CD4-positive, alpha-beta T cell (primary cell): ENCODE data around the gene RAP1GAP2. TPM values are rescaled to one million over a fixed set of nuclear protein-coding genes. Genes with fewer than 3 reads are reported as not detected.

Experiments used
- ATAC-seq: fragments of 200-7000 bp; cut with Tn5 transposase; one replicate; pipeline ENCODE4 v1.10.0; 2022; ENCODE audit warnings: mild to moderate bottlenecking; ENCODE audit not compliant: poor library complexity
- CTCF ChIA-PET: fragments of 350-600 bp; sonication (Branson Sonifier 250); formaldehyde crosslinking; loops from one replicate; lab custom pipeline; 2021; ENCODE audit warnings: antibody characterized with exemption, inconsistent platforms; lab: Charles Lee
- POLR2A ChIA-PET: fragments of 350-600 bp; sonication (Branson Sonifier 250); formaldehyde crosslinking; loops from one replicate; lab custom pipeline; 2021; ENCODE audit warnings: antibody characterized with exemption, inconsistent platforms; lab: Charles Lee
- DNase-seq, 14 experiments: peaks; one replicate each; pipeline ENCODE4 v3.0.0-alpha.2; 2013 to 2020; ENCODE audit warnings: mixed read lengths in 2 of 14
- H3K27ac ChIP-seq, 2 donors: one replicate each; pipeline versions ENCODE4 v1.5.1 to v1.7.0; 2013; ENCODE audit warnings: low read length in 2 of 2, low read depth in 1 of 2, mild to moderate bottlenecking in 1 of 2
- H3K27me3 ChIP-seq, 2 experiments: 1 replicate in 1 of 2; 2 replicates in 1 of 2; pipeline versions ENCODE4 v1.6.1 to v1.7.0; 2013; ENCODE audit warnings: low read length in 2 of 2, control low read depth in 1 of 2, mild to moderate bottlenecking in 1 of 2, moderate library complexity in 1 of 2; ENCODE audit not compliant: insufficient read depth in 2 of 2, control insufficient read depth in 1 of 2
- H3K36me3 ChIP-seq: one replicate; pipeline ENCODE4 v1.6.1; 2013; ENCODE audit warnings: low read length, control low read depth; ENCODE audit not compliant: insufficient read depth
- H3K4me1 ChIP-seq: one replicate; pipeline ENCODE4 v1.6.1; 2013; ENCODE audit warnings: low read length, control low read depth; ENCODE audit not compliant: insufficient read depth
- H3K4me3 ChIP-seq: one replicate; pipeline ENCODE4 v1.5.1; 2013; ENCODE audit warnings: mild to moderate bottlenecking, low read length, moderate library complexity
- H3K9me3 ChIP-seq, 2 experiments: 1 replicate in 1 of 2; 2 replicates in 1 of 2; pipeline versions ENCODE4 v1.6.1 to v1.7.0; 2013; ENCODE audit warnings: low read length in 2 of 2, mild to moderate bottlenecking in 2 of 2, control low read depth in 1 of 2, moderate library complexity in 1 of 2; ENCODE audit not compliant: control insufficient read depth in 1 of 2, insufficient read depth in 1 of 2
- H3K27ac Mint-ChIP-seq: one replicate; pipeline ENCODE4 v1.8.0; 2020; ENCODE audit warnings: mixed read lengths
- H3K27me3 Mint-ChIP-seq: one replicate; pipeline ENCODE4 v1.8.0; 2021; ENCODE audit warnings: mixed read lengths
- H3K36me3 Mint-ChIP-seq: one replicate; pipeline ENCODE4 v1.8.0; 2021; ENCODE audit warnings: low read depth, mixed read lengths
- H3K4me1 Mint-ChIP-seq: one replicate; pipeline ENCODE4 v1.8.0; 2021; ENCODE audit warnings: low read depth, mixed read lengths
- H3K4me3 Mint-ChIP-seq: one replicate; pipeline ENCODE4 v1.8.0; 2020; ENCODE audit warnings: mild to moderate bottlenecking, mixed read lengths
- H3K9me3 Mint-ChIP-seq: one replicate; pipeline ENCODE4 v1.8.0; 2020; ENCODE audit warnings: mixed read lengths
- CTCF ChIP-seq: fragments of 200-600 bp; IDR thresholded peaks from one replicate; pipeline ENCODE4 v1.8.0; 2022; ENCODE audit warnings: antibody characterized with exemption, mild to moderate bottlenecking
- intact Hi-C, 2 experiments: fragments of 100-400 bp; cut with DNase I in 1 of 2; cut with micrococcal nuclease in 1 of 2; formaldehyde crosslinking; loops; one replicate each; pipeline versions ENCODE4 v1.15.1 to v1.9.0; 2023 to 2025; cut with DNase I, micrococcal nuclease
- total RNA-seq, 174 experiments: library from RNA in 2 of 174; stranded (reverse) in 2 of 174; gene quantifications; one replicate each; pipeline ENCODE4 v1.2.3 and lab custom pipeline; 2021 to 2026

RAP1GAP2 gene
- total RNA-seq, 2 experiments from 2014 or later, result 46.3 to 49.7 TPM

- Histone ChIP-seq H3K4me3 (no peak overlapping the region), H3K27me3 (no peaks in the 10 kb centered on the region), H3K27ac (no peak overlapping the region), H3K9me3 (no peaks in the 10 kb centered on the region), H3K4me1 (peaks cover 19% of the 10 kb centered on the region), H3K36me3 (peaks cover 52% of the 10 kb centered on the region)
- Mint-ChIP-seq H3K27me3 (no peaks in the 10 kb centered on the region), H3K9me3 (no peaks in the 10 kb centered on the region), H3K4me1 (peaks cover 20% of the 10 kb centered on the region), H3K36me3 (peaks cover 33% of the 10 kb centered on the region), H3K4me3 (no peak overlapping the region), H3K27ac (no peak overlapping the region)
- ChIA-PET CTCF (interaction anchor here (1.0 kb wide), 1 partner anchor 19 kb away, joined by 3 read pairs; no protein-coding TSS in a partner anchor), POLR2A (interaction anchor here (1.2 to 1.9 kb wide), 2 partner anchors 9 kb away, joined by 4 to 14 read pairs; partner anchors contain the start of gene RAP1GAP2)
- no peak for ATAC-seq
- no peak for TF ChIP-seq CTCF
- DNase-seq, result no peak
- intact Hi-C loops, result loop anchor here in 1 of 2 experiments (5.0 kb wide), 1 partner anchor 1092 kb away; no protein-coding TSS in a partner anchor
These were observed 8.7 kb downstream of the RAP1GAP2 start for GRCh38 chr17:2804912-2805311.

GRCh38 chr17:2805961-2806360, 9.7 kb downstream of the RAP1GAP2 start:
- no peaks in the 10 kb centered on the region for H3K27me3 Mint-ChIP-seq
- Histone ChIP-seq H3K4me3 (no peak overlapping the region), H3K9me3 (no peaks in the 10 kb centered on the region), H3K4me1 (peaks cover 20% of the 10 kb centered on the region), H3K27me3 (no peaks in the 10 kb centered on the region), H3K27ac (no peak overlapping the region), H3K36me3 (peaks cover 46% of the 10 kb centered on the region)
- H3K9me3 Mint-ChIP-seq, result no peaks in the 10 kb centered on the region
- ATAC-seq, result no peak
- intact Hi-C loops, result no loop called here
- H3K36me3 Mint-ChIP-seq, result peaks cover 27% of the 10 kb centered on the region
- peaks cover 16% of the 10 kb centered on the region for H3K4me1 Mint-ChIP-seq
- H3K27ac Mint-ChIP-seq, result no peak overlapping the region
- no peak for DNase-seq
- CTCF ChIA-PET, result interaction anchor here (1.0 kb wide), 1 partner anchor 20 kb away, joined by 3 read pairs; no protein-coding TSS in a partner anchor
- no peak overlapping the region for H3K4me3 Mint-ChIP-seq
- TF ChIP-seq CTCF, result no peak
- POLR2A ChIA-PET, result interaction anchor here (0.8 to 1.9 kb wide), 4 partner anchors 8 to 78 kb away, joined by 3 to 14 read pairs (median 5); partner anchors contain the start of gene RAP1GAP2

- no peak overlapping the region for H3K4me3 Mint-ChIP-seq
- H3K27ac Mint-ChIP-seq, result no peak overlapping the region
- DNase-seq (no peak), ATAC-seq (no peak)
- peaks cover 29% of the 10 kb centered on the region for H3K4me1 ChIP-seq
- no peaks in the 10 kb centered on the region for H3K9me3 Mint-ChIP-seq
- no peaks in the 10 kb centered on the region for H3K27me3 Mint-ChIP-seq
- H3K27ac ChIP-seq, result no peak overlapping the region
- peaks cover 21% of the 10 kb centered on the region for H3K4me1 Mint-ChIP-seq
- H3K4me3 ChIP-seq, result no peak overlapping the region
- TF ChIP-seq CTCF, result no peak
- H3K27me3 ChIP-seq, result no peaks in the 10 kb centered on the region
- peaks cover 7% of the 10 kb centered on the region for H3K36me3 Mint-ChIP-seq
- ChIA-PET POLR2A (interaction anchor here (1.5 to 1.8 kb wide), 2 partner anchors 12 to 17 kb away, joined by 4 to 5 read pairs; partner anchors contain the start of gene RAP1GAP2), CTCF (interaction anchor here (1.3 kb wide), 1 partner anchor 22 kb away, joined by 5 read pairs; no protein-coding TSS in a partner anchor)
- intact Hi-C loops, result no loop called here
- H3K36me3 ChIP-seq, result peaks cover 32% of the 10 kb centered on the region
- H3K9me3 ChIP-seq, result no peaks in the 10 kb centered on the region
These were observed 12.4 kb downstream of the RAP1GAP2 start for GRCh38 chr17:2808367-2809335.
